Tibial artery (tissue), 4 donors: ENCODE results near the gene SEZ6L2.
A peak's percentile ranks its signal among the peaks of the same experiment; 100 is the strongest.

Experiments used
- DNase-seq, 2 donors: peaks; one replicate each; pipeline ENCODE4 v3.0.0-alpha.2; 2019
- H3K27ac ChIP-seq, 2 donors: fragments of 200-600 bp; sonication (generic) in 1 of 2; 1 replicate in 1 of 2; 2 replicates in 1 of 2; pipeline ENCODE4 v1.5.1; 2018 to 2019; ENCODE audit warnings: mild to moderate bottlenecking in 1 of 2
- H3K27me3 ChIP-seq, 2 donors: fragments of 200-600 bp; sonication (generic) in 1 of 2; one replicate each; pipeline versions ENCODE4 v1.5.1 to v1.6.0; 2016 to 2019
- H3K36me3 ChIP-seq, 3 donors: fragments of 200-600 bp; sonication (generic) in 2 of 3; one replicate each; pipeline ENCODE4 v1.5.1; 2016 to 2019; ENCODE audit warnings: mild to moderate bottlenecking in 2 of 3
- H3K4me1 ChIP-seq, 4 donors: fragments of 200-600 bp; sonication (generic) in 2 of 4; 1 replicate in 3 of 4; 2 replicates in 1 of 4; pipeline ENCODE4 v1.5.1; 2016 to 2019
- H3K4me3 ChIP-seq, 2 donors: fragments of 200-600 bp; sonication (generic) in 1 of 2; 1 replicate in 1 of 2; 2 replicates in 1 of 2; pipeline ENCODE4 v1.5.1; 2018 to 2019; ENCODE audit warnings: mild to moderate bottlenecking in 2 of 2
- H3K9me3 ChIP-seq, 3 donors: fragments of 200-600 bp; sonication (generic) in 1 of 3; one replicate each; pipeline ENCODE4 v1.5.1; 2016 to 2019
- CTCF ChIP-seq, 2 experiments: fragments of 200-600 bp in 1 of 2; fragments of 450-650 bp in 1 of 2; IDR thresholded peaks; one replicate each; pipeline ENCODE4 v1.5.1; 2017 to 2019; ENCODE audit warnings: antibody characterized with exemption in 2 of 2, mild to moderate bottlenecking in 1 of 2, moderate library complexity in 1 of 2
- intact Hi-C: fragments of 100-400 bp; cut with DNase I; formaldehyde crosslinking; loops from one replicate; pipeline ENCODE4 v1.15.0; 2023; ENCODE audit warnings: low total_unique reads

The SEZ6L2 gene

DNA sequence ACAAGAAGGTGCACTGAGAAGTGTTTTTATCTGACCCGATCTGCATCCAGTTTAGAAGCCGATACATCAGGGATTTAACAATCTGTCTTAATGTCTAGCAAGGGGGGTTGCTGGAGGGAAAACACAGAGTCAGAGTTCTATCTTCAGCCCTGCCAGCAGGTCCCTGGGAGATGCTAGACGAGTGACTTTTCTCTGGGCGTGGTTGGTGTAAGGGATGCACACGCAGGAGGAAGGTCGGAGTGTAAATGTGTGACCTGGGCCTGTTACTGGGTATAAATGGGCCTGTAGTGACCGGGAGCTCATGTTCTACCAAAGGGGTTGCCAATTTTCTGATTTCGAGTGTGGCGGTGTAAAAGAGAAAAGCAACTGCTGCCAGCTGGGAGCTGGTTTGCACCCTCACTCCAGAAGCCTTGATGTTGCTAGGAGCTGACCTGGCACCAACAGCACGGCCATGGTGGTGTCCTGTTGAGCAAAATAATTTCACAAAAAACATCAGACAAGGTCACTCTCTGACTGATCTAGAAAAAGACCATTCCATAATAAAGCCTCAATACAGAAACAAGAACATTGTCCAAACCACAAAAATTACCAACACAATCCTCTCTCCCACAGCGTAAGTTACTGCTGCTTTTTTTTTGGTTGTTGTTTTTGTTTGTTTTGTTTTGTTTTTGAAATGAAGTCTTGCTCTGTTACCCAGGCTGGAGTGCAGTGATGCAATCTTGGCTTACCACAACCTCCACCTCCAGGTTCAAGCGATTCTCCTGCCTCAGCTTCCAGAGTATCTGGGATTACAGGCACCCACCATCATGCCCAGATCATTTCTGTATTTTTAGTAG is 27.9 kb upstream of the SEZ6L2 start:
- no peak for DNase-seq
- H3K36me3 ChIP-seq = peaks cover 0 to 8% (median 0%) of the 10 kb centered on the region in 3 donors
- H3K27me3 ChIP-seq = no peaks in the 10 kb centered on the region
- intact Hi-C loops = loop anchor here (10.0 kb wide), 1 partner anchor 78 kb away; no protein-coding TSS in a partner anchor
- no peak for TF ChIP-seq CTCF (IDR thresholded peaks at IDR 0.05)
- peaks cover 0 to 25% (median 24%) of the 10 kb centered on the region in 4 donors for H3K4me1 ChIP-seq
- H3K9me3 ChIP-seq = no peaks in the 10 kb centered on the region
- peak overlapping the region; percentile 96 to 97 for H3K4me3 ChIP-seq
- H3K27ac ChIP-seq = peak overlapping the region; percentile 80 to 89

DNA sequence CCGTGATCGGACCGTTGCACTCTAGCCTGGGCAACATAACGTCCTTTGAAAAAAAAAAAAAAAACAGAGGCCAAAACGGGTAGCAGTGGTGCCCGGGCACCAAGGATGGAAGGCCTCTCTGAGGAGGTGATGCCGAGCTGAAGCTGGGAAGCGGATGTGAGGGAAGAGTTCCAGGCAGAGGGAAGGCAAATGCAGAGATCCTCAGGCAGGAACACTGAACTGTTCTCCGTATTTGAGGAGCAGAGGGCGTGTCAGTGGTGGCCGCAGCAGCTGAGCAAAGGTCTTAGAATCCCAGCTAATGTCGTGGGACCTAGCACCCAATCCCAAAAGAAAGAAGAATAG is 27.3 kb upstream of the SEZ6L2 start:
- H3K9me3 ChIP-seq = no peaks in the 10 kb centered on the region
- H3K36me3 ChIP-seq = peaks cover 0 to 12% (median 1%) of the 10 kb centered on the region in 3 donors
- intact Hi-C loops = loop anchor here (10.0 kb wide), 1 partner anchor 78 kb away; no protein-coding TSS in a partner anchor
- no peak for DNase-seq
- peak overlapping the region; percentile 96 to 97 for H3K4me3 ChIP-seq
- no peak for TF ChIP-seq CTCF (IDR thresholded peaks at IDR 0.05)
- H3K27ac ChIP-seq = peak overlapping the region; percentile 80 to 89
- peaks cover 0 to 25% (median 24%) of the 10 kb centered on the region in 4 donors for H3K4me1 ChIP-seq
- H3K27me3 ChIP-seq = no peaks in the 10 kb centered on the region

GRCh38 chr16:29925781-29926710 is 26.7 kb upstream of the SEZ6L2 start, which contains the start of gene KCTD13:
Gene KCTD13, minus strand, starts transcription at chr16:29926226. Its CDS starts 193 bp downstream, at chr16:29926033.
- no peaks in the 10 kb centered on the region for H3K27me3 ChIP-seq
- H3K4me3 ChIP-seq = peak within 1 kb of the TSS; percentile 96 to 97
- peaks cover 3 to 18% (median 8%) of the 10 kb centered on the region in 3 donors for H3K36me3 ChIP-seq
- H3K9me3 ChIP-seq = no peaks in the 10 kb centered on the region
- peak within 1 kb of the TSS; percentile 80 to 89 for H3K27ac ChIP-seq
- peak; percentile 83 to 92 for DNase-seq
- TF ChIP-seq CTCF (IDR thresholded peaks at IDR 0.05) = no peak
- peaks cover 0 to 25% (median 24%) of the 10 kb centered on the region in 4 donors for H3K4me1 ChIP-seq
- intact Hi-C loops = loop anchor here (10.0 kb wide), 1 partner anchor 79 kb away; no protein-coding TSS in a partner anchor

DNA sequence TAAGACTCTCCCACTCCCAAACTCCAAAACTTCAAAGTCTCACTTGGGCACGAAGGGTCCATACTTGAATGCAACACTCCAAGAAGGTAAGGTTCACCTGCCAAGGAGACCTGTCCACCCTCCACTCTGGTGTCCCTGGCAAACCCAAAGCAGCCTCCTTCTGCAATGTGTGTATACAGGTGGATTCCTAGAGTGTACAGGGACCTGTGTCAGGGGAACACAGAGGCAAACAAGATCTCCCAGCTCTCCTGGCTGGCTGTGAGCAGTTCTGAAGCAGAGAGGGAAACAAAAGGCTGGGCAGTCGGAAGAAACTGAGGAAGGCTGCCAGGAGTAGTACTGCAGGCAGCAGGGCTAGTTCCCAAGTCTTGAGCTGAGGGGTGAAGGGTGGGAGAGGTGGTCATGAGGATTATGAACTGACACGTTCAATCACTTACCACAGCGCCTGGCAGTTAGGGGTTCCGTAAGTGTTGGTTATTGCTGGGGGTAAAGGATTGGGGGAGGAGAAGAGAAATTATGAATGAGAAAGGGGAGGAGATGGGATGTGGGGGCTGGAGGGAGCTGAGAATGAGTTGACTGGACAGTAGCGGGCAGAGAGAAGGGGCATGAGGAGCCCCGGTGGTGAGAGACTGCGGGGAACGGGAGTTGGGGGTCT is 25.9 kb upstream of the SEZ6L2 start:
- no peaks in the 10 kb centered on the region for H3K27me3 ChIP-seq
- peak overlapping the region; percentile 80 to 89 for H3K27ac ChIP-seq
- H3K9me3 ChIP-seq = no peaks in the 10 kb centered on the region
- H3K4me3 ChIP-seq = peak overlapping the region; percentile 96 to 97
- H3K36me3 ChIP-seq = peaks cover 3 to 26% (median 14%) of the 10 kb centered on the region in 3 donors
- no peak for TF ChIP-seq CTCF (IDR thresholded peaks at IDR 0.05)
- peaks cover 0 to 25% (median 24%) of the 10 kb centered on the region in 4 donors for H3K4me1 ChIP-seq
- intact Hi-C loops = loop anchor here (10.0 kb wide), 1 partner anchor 80 kb away; no protein-coding TSS in a partner anchor
- DNase-seq = peak in 1 of 2 donors; percentile 17
